Measurements from ENCODE around the gene HPSE2.

DNA sequence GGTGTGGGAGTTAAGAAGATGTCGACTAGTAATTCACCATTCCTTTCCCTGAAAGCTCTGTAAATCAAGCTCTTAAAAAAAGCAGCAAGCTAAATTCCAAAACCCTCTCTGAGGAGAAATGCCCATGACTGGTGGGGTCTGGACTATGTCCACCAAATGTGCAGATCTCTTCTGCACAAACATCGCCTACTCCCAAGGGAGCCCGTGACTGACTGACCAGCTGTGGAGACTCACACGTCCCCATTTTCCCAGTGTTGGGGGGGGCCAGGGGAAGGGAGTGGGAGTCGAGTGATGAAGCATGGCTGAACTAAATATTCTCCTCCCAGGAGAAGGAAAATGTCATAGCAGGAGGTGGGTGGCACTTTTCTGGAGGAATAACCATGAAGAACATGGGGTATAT, 624.8 kb downstream of the HPSE2 start:
- no peak for TF ChIP-seq CTCF (IDR thresholded peaks at IDR 0.05)
- TF ChIP-seq EP300 (IDR thresholded peaks at IDR 0.05) = no peak
- no peak for TF ChIP-seq POLR2A (IDR thresholded peaks at IDR 0.05; ENCODE audit: low read depth)
- TF ChIP-seq POLR2AphosphoS5 (IDR thresholded peaks at IDR 0.05) = no peak

All from esophagus muscularis mucosa (tissue), 4 donors.